Endothelial cell of umbilical vein (primary cell): Measurements from ENCODE around the gene DPYD. TPM values are rescaled to one million over a fixed set of nuclear protein-coding genes. Genes with fewer than 3 reads are reported as not detected.

ENCODE experiments used
- BruUV-seq: library from RNA; stranded (reverse); fragments of 400-500 nt; replicated peaks from 2 replicates; lab custom pipeline; 2021; lab: Mats Ljungman, UMichigan
- CTCF ChIA-PET: fragments of 300-600, 350-600 bp; sonication (Branson Sonifier 250); formaldehyde crosslinking; loops from one replicate; lab custom pipeline; 2021; ENCODE audit warnings: antibody characterized with exemption, inconsistent platforms; lab: Charles Lee
- POLR2A ChIA-PET: fragments of 300-600, 350-600 bp; sonication (Branson Sonifier 250); formaldehyde crosslinking; loops from one replicate; lab custom pipeline; 2021; ENCODE audit warnings: antibody characterized with exemption, inconsistent platforms; lab: Charles Lee
- DNase-seq: peaks from one replicate; pipeline ENCODE4 v3.0.0-alpha.2; 2011; ENCODE audit warnings: low read depth, low spot score
- FAIRE-seq: peaks from 2 replicates; lab custom pipeline; 2011; peaks lifted over from hg19 to GRCh38; lab: Jason Lieb, UNC
- H2AFZ ChIP-seq: 2 replicates; pipeline ENCODE4 v1.6.0; 2012; ENCODE audit warnings: low read depth, low read length, control low read depth, inconsistent platforms
- H3K27ac ChIP-seq: 2 replicates; pipeline ENCODE4 v1.5.1; 2011; ENCODE audit warnings: low read depth, mild to moderate bottlenecking, control low read depth, low read length, moderate library complexity; ENCODE audit not compliant: insufficient read depth
- H3K27me3 ChIP-seq, 2 experiments: 2 replicates each; pipeline versions ENCODE4 v1.6.0 to v1.6.1; 2011; ENCODE audit warnings: low read length in 2 of 2, mixed read lengths in 1 of 2; ENCODE audit not compliant: control insufficient read depth in 2 of 2, insufficient read depth in 2 of 2
- H3K36me3 ChIP-seq, 2 experiments: 2 replicates in 1 of 2; 3 replicates in 1 of 2; pipeline ENCODE4 v1.5.1; 2011; ENCODE audit warnings: low read length in 2 of 2, mild to moderate bottlenecking in 1 of 2, moderate library complexity in 1 of 2; ENCODE audit not compliant: control insufficient read depth in 2 of 2, insufficient read depth in 2 of 2; ENCODE audit errors: extremely low read depth in 1 of 2
- H3K4me1 ChIP-seq: 3 replicates; pipeline ENCODE4 v1.5.1; 2011; ENCODE audit warnings: mild to moderate bottlenecking, low read length; ENCODE audit not compliant: control insufficient read depth, insufficient read depth; ENCODE audit errors: extremely low read depth
- H3K4me2 ChIP-seq: 2 replicates; pipeline ENCODE4 v1.6.1; 2011; ENCODE audit warnings: low read length, control low read depth, mixed read lengths; ENCODE audit not compliant: insufficient read depth
- H3K4me3 ChIP-seq, 3 experiments: fragments of 200-600 bp in 1 of 3; sonication (generic), shearing (Covaris generic) in 1 of 3; replicated peaks in 1 of 3; 2 replicates each; pipeline ENCODE4 v1.5.1; 2011 to 2016; ENCODE audit warnings: control low read depth in 3 of 3, low read length in 3 of 3, mild to moderate bottlenecking in 2 of 3, inconsistent platforms in 1 of 3, low read depth in 1 of 3, moderate library complexity in 1 of 3; ENCODE audit not compliant: insufficient read depth in 1 of 3
- H3K79me2 ChIP-seq: 2 replicates; pipeline ENCODE4 v1.6.0; 2012; ENCODE audit warnings: low read length, inconsistent platforms; ENCODE audit not compliant: control insufficient read depth, insufficient read depth
- H3K9ac ChIP-seq: replicated peaks from 2 replicates; pipeline ENCODE3; 2011; ENCODE audit warnings: low read length, control low read depth; ENCODE audit not compliant: insufficient read depth; ENCODE audit errors: extremely low read depth
- H3K9me1 ChIP-seq: replicated peaks from 3 replicates; pipeline ENCODE4 v1.6.0; 2011; ENCODE audit warnings: mild to moderate bottlenecking, low read length; ENCODE audit not compliant: control insufficient read depth, insufficient read depth; ENCODE audit errors: extremely low read depth
- H3K9me3 ChIP-seq: replicated peaks from 2 replicates; pipeline ENCODE4 v1.5.1; 2012; ENCODE audit warnings: low read length, inconsistent platforms; ENCODE audit not compliant: control insufficient read depth, insufficient read depth
- H4K20me1 ChIP-seq: replicated peaks from 2 replicates; pipeline ENCODE3; 2011; ENCODE audit warnings: mild to moderate bottlenecking, low read length; ENCODE audit not compliant: control insufficient read depth, insufficient read depth; ENCODE audit errors: extremely low read depth
- CTCF ChIP-seq, 2 donors: IDR thresholded peaks; 1 replicate in 1 of 2; 2 replicates in 1 of 2; pipeline ENCODE4 v1.5.1; 2011; ENCODE audit warnings: low read length in 2 of 2, mild to moderate bottlenecking in 2 of 2, moderate library complexity in 2 of 2, control low read depth in 1 of 2, inconsistent platforms in 1 of 2, low read depth in 1 of 2; ENCODE audit not compliant: insufficient read depth in 1 of 2; ENCODE audit errors: extremely low read depth in 1 of 2
- EZH2 ChIP-seq: IDR thresholded peaks from 2 replicates; pipeline ENCODE4 v1.6.1; 2012; ENCODE audit warnings: borderline replicate concordance, low read depth, mild to moderate bottlenecking, moderate library complexity, low read length, inconsistent platforms; ENCODE audit not compliant: severe bottlenecking
- FOS ChIP-seq: IDR thresholded peaks from 2 replicates; pipeline ENCODE4 v1.6.1; 2011; ENCODE audit warnings: mild to moderate bottlenecking, low read length, moderate library complexity, borderline replicate concordance; ENCODE audit not compliant: insufficient read depth
- GATA2 ChIP-seq: IDR thresholded peaks from 2 replicates; pipeline ENCODE4 v1.7.0; 2011; ENCODE audit warnings: low read depth, mild to moderate bottlenecking, moderate library complexity, mixed read lengths, low read length; ENCODE audit not compliant: insufficient read length, insufficient read depth
- MYC ChIP-seq: IDR thresholded peaks from one replicate; pipeline ENCODE4 v1.6.1; 2011; ENCODE audit warnings: mild to moderate bottlenecking, low read depth, low read length
- POLR2A ChIP-seq: IDR thresholded peaks from 2 replicates; pipeline ENCODE4 v1.6.1; 2012; ENCODE audit warnings: low read depth, mild to moderate bottlenecking, control low read depth, low read length
- POLR2AphosphoS5 ChIP-seq: IDR thresholded peaks from 2 replicates; pipeline ENCODE4 v1.6.1; 2012; ENCODE audit warnings: low read depth, mild to moderate bottlenecking, control low read depth, low read length, moderate library complexity; ENCODE audit not compliant: insufficient read depth
- dilution Hi-C: fragments of 300-500 bp; cut with MboI; formaldehyde crosslinking; loops from one replicate; pipeline ENCODE4 v1.15.0; 2019; ENCODE audit warnings: low sequenced_read_pairs; ENCODE audit not compliant: extremely low pct_ligation_motif_present
- intact Hi-C: fragments of 100-400 bp; cut with micrococcal nuclease; formaldehyde crosslinking; loops from one replicate; pipeline ENCODE4 v1.10.0; 2022
- polyA plus RNA-seq, 4 experiments: library from polyadenylated mRNA; depleted of rRNA in 3 of 4; stranded (reverse) in 3 of 4; unstranded in 1 of 4; fragments of >200 nt; gene quantifications; 2 replicates each; pipeline versions ENCODE4 v1.2.1 to v1.2.3, GENCODE V29; 2011 to 2012; ENCODE audit warnings: missing spikeins in 1 of 4
- total RNA-seq: library from RNA; stranded (reverse); gene quantifications from 2 replicates; pipeline ENCODE4 v1.2.3, GENCODE V29; 2021
- TF ChIP-seq, protein P1 (sequence below): IDR thresholded peaks from 2 replicates; pipeline ENCODE4 v1.6.1; 2011; ENCODE audit not compliant: insufficient read depth, insufficient read length

DPYD gene
- total and polyA plus RNA-seq, 2 donors (not counting 3 experiments of a cell fraction or from before 2014, with no cell fraction given) = 4.6 to 15.1 TPM

- H3K4me1 ChIP-seq = peaks cover 26% of the 10 kb centered on the region
- POLR2A ChIA-PET = interaction anchor here (0.6 kb wide), 1 partner anchor 17 kb away, joined by 3 read pairs; the partner anchor contains the start of gene DPYD
Measured at GRCh38 chr1:97938285-97938642, 17.4 kb upstream of the DPYD start.

More at GRCh38 chr1:97938285-97938642, 17.4 kb upstream of the DPYD start:
- Histone ChIP-seq H3K27ac (peak overlapping the region; percentile 64), H3K27me3 (no peaks in the 10 kb centered on the region), H3K9ac (no peak overlapping the region), H3K79me2 (no peaks in the 10 kb centered on the region), H4K20me1 (no peaks in the 10 kb centered on the region), H3K4me2 (peak overlapping the region; percentile 70), H2AFZ (peak overlapping the region; percentile 26), H3K4me3 (no peak overlapping the region), H3K9me3 (no peaks in the 10 kb centered on the region), H3K36me3 (no peaks in the 10 kb centered on the region), H3K9me1 (no peaks in the 10 kb centered on the region)
- CTCF ChIA-PET = no interaction called here
- FAIRE-seq (no peak), DNase-seq (no peak)
- dilution Hi-C loops = no loop called here
- TSS peak; percentile 72 for BruUV-seq
- TF ChIP-seq GATA2 (peak; percentile 65), POLR2A (no peak), FOS (no peak), EZH2 (no peak), MYC (no peak), POLR2AphosphoS5 (no peak), CTCF (IDR thresholded peaks at IDR 0.05; ENCODE audit: extremely low read depth in 1 of 2, insufficient read depth in 1 of 2, low read depth in 1 of 2, low read length in 2 of 2) (no peak)
- TF ChIP-seq, protein P1, sequence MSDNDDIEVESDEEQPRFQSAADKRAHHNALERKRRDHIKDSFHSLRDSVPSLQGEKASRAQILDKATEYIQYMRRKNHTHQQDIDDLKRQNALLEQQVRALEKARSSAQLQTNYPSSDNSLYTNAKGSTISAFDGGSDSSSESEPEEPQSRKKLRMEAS = no peak
- intact Hi-C loops = loop anchor here (2.0 to 5.0 kb wide), 3 partner anchors 31 to 111 kb away; no protein-coding TSS in a partner anchor
